GM19240 (cell line): Measurements from ENCODE around the gene RBMS3.
"Not testable (repeated sequence)": the region's sequence is repeated elsewhere in the genome, so short reads cannot be mapped to it uniquely, and the experiment has no call there.

Experiments used
- DNase-seq: peaks from one replicate; pipeline ENCODE4 v3.0.0; 2011; ENCODE audit warnings: low spot score; ENCODE audit not compliant: insufficient read length

Gene RBMS3

GRCh38 chr3:29311795-29312194 lies 30.9 kb downstream of the RBMS3 start:
- DNase-seq: no peak

DNA sequence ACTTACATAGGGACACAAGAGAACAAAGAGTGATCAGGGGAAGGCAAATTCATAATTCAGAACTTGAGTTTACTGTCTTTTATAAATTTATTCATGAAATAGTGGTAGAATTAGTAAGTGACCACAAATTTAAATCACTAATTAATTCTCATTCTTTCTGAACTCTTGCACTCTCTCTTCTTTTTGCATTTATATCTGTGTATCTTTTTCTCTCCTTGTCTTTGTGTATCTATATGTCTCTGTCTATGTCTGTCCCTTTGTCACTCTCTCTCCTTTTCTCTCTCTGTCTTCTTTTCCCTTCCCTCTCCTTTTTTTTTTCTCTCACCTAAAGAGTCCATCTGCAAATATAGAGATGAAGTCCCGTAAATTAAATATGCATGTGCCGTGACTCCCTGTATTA lies 31.5 kb downstream of the RBMS3 start:
- DNase-seq: no peak

- DNase-seq: no peak
Measured at GRCh38 chr3:29312960-29313452, 32.1 kb downstream of the RBMS3 start.

DNA sequence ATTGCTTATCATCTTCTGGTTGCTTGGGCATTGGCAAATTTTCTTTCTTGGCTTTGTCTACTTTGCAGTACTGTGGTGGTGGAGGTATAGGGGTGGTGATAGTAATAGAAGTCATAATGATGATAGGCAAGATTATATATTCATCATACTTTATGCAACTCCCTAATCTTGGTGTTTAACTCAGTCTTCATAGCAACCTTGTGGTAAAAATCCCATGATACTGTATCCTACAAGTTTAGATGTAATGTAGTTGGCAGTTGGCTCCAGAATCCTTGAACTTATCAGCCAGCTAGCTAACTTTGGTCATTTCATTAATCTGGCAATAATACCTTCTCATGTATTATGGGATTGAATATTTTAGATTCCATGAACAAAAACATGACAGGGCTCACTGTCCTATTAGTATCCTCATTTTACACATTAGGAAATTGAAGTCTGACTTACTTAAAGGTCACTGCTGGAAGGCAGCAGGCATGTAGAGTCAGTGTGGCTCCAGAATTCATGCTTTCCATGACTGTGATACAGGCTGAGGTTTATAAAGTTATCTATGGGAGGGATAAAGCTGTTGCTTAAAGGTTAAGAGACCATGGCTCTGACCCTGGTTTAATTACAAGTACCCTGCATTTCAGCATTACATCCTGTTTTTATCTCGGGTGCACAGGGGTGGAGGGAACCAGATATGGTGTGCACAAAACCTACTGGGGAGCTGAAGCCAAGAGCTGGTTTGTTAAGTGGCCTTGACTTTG lies 33.3 kb downstream of the RBMS3 start:
- no peak for DNase-seq

GRCh38 chr3:29314727-29315088 lies 33.8 kb downstream of the RBMS3 start:
- DNase-seq: no peak

DNA sequence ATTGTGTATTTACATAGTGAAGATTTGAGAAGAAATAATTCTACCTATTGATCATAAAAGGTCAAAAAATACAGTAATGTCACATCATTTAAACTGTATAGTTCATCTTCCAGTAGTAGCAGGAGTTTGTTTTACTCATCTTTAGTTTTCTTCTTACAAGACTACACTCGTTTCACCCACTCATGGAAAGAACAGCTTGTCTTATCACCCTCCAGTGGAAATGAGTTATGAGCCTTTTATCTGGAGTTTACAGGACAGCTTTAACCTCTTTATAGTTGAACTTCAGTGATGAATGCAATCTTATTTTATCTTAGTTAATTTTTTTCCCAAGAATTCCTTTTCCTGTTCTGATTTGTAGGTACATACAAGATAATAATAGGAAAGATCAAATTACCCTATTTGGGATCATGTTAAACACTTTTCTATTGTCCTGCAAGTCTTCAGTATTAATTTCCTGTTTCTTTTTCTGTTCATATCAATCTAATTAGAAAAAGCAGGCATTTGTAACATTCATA lies 36.8 kb downstream of the RBMS3 start:
- DNase-seq: no peak

GRCh38 chr3:29318251-29318650 lies 37.4 kb downstream of the RBMS3 start:
- no peak for DNase-seq

DNA sequence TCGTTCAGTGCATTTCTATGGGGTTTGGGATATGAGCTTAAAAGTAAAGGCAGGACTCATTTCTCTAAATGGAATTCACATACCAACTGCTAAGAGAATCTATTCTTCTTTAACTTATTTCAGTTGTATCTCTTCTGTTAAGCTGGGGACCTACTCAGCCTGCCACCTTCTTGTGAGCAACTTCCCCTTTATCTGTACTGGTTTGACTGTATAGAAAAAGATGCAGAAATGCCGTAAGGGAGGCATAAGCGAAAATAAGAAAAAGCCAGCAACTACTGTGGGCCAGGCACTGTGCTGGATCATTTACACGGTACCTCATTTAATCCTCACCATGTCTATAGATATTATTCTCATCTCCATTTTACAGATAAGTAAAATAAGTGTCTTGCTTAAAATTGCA lies 38.4 kb downstream of the RBMS3 start:
- DNase-seq: peak; percentile 1

DNA sequence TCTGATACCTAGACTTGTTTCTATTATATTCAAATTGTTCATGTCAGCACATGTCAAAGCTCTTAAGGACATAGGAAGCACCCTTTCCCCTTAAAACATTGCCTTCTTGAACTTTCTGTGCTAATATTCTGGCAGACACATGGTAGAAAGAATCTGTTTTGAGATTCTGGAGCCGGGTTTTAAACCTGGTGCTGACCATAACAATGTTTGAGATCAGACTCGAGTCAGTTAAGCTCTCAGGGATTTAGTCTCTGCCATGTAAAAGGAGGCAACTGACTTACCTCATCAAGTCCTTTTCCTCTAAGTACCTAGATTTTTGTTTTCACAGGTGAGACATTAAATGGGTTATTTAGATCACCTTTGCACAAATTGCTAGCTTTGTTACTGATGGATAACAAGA lies 38.9 kb downstream of the RBMS3 start:
- no peak for DNase-seq

- no peak for DNase-seq
Measured at GRCh38 chr3:29322586-29322985, 41.7 kb downstream of the RBMS3 start.

DNA sequence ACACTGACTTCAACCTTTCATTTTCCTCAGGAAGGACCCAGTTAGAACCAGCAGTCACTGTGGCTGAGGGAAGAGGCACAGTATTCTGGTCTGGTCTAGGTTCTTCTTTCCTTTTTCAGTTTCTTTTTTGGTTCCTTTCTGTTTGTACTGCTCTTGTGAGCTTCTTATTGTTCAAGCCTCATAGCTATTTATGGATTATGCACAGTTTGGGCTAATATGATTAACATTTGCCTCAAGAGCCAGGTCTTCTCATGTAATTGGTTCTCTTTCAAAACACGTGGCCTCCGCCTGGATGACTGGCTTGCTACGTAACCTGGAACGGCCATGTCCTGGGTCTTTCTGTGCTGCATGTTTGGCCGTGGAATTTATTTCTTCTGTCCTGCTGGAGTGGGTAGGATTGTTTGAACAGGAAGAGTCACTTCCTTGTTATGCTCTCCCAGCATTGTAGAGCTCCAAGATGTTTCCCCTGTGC lies 43.3 kb downstream of the RBMS3 start:
- peak; percentile 1 for DNase-seq

- DNase-seq: not testable (repeated sequence)
Measured at GRCh38 chr3:29326540-29326939, 45.7 kb downstream of the RBMS3 start.

DNA sequence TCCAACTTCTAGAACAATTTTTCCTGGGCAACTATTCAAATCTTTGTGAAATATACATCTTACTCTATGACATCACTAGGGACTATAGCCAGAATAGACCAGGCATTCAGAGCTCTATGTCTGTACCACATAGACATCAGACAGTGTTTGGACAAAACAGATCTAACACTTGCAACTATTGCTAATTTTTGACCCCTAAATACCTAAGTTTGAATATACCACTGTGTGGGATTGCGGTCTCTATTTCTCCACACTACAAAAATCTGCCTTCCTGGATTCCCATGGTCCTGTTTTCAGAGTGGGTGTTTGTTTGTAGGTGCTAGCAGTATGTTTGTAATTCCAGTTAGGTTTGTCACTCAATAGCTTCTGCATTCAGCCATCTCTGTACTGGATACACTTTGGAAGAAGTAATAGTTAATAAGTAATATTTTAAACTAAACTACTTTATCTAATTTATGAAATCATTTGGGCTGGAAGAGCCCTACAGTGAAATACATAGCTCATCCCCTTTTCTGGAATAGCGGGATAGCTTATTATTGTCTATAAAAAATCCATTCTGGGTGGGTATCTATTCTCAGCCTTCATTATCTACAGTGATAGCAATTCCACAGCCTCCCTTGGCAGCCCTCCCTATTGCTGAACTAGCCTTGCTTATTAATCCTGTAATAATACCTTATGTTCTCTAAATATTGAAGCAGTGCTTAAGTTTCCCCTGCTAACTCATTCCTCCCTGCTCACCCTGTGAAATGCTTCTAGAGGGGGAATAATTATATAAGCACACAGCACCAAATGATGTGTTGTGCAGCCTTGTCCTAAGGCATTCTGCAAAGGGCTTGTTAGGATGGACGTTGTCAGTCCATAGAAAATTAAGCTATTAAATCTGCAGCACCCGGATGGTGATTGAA lies 49.4 kb downstream of the RBMS3 start:
- no peak for DNase-seq

DNA sequence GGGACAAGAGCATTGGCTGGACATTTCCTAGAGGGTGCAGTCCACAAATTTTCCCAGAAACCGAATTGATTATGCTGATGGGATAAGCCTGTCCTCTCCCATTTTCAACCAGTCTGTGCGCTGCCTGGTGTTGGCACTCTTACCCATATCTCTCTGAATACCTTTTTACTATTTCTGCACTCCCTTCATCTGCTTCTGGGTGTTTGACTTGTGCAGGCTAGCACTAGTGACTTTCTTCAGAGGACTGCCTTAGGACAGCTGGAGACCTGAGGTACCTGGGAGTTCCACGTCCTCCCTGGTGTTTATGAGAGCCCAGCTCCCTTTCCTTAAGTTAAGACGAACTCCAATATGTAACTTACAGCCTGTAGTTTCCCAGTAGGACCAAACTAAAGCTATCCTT lies 50.2 kb downstream of the RBMS3 start:
- DNase-seq: no peak

DNA sequence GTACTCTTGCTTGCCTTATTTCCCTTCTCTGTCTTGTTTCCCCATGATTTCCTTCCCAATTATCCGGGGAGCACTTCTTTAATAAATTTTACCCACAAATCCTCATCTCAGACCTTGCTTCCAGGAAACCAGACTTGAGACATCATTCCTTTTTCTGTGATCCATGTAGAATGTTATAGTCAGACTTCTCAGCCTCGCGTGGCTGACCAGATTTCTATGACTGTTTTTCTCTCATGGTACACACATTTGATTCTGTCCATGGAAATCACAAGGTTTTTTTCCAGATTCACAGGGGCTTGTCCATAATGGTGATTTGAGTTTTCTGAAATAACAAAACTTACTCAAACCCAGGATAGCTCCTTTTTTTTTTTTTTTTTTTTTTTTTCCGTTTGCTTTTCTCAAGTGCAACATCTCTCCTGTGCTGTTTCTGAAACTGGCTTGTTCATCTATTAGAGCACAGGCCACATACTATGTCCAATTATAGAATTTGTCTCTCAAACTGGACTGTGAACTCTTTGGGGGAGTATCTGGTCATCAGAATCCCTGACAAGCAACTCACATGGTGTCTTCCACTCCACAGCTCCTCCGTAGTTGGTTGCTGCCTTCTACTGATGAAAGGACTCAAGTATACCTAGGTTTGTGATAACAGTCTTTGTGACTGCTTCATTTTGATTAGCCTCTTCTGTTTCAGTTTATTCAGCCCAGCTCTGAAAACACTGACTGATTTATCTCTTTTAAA lies 50.8 kb downstream of the RBMS3 start:
- no peak for DNase-seq

- DNase-seq: no peak
Measured at GRCh38 chr3:29332195-29332637, 51.3 kb downstream of the RBMS3 start.

DNA sequence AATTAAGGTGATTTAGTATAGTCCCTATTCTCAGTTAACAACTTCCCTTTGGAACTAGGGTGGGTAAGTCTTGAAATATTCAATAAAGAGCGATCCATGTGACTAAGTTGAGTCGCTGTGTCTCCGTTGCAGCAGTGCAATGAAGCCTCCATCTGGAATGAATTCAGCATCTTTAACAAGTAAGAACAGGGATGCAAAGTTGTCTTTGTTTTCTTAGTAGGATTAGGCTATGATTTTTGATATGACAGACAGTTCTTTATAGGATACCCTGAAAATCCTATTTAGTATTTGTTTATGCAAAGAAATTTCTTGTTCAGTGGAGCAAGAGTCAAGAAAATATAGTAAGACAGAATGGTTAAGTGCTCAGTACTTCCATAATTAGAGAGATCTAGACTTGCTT lies 52.7 kb downstream of the RBMS3 start:
- DNase-seq: no peak

DNA sequence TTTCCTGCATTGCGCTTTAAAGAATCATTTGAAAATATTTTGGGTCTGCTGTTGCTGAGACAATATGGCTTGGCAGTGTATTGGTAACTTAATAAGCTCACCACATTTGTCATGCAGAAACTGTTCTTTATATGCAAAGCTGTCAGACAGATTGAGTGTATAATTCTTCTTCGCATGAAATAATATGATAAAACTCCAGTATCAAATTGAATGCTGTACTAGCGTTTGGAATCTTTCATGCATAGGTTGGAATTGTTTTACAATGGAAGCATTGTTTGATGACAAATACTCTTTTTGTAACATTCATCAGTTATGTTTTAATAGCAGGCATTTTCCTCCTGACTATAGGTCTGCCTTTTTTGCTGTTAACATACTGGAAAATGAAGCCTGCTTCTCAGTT lies 53.8 kb downstream of the RBMS3 start:
- no peak for DNase-seq

GRCh38 chr3:29335438-29335837 lies 54.6 kb downstream of the RBMS3 start:
- no peak for DNase-seq

GRCh38 chr3:29335943-29336342 lies 55.1 kb downstream of the RBMS3 start:
- no peak for DNase-seq

DNA sequence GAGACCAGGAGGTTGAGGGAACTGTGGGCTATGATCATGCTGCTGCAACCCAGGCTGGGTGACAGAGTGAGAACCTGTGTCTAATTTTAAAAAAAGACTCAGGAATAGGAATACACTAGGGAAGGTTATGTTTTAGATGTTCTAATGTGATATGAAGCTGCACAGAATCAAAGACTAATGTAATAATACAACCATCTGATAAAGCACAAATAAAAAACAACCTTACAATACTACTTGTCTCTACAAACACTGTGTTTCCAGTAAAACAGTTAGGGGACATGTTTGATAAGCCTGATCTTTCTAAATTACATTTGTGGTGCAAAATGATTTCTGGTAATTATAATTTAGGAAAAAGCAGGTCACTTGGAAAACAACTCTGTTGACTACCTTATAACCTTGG lies 56.7 kb downstream of the RBMS3 start:
- DNase-seq: no peak
